ENCODE results near the gene ZGRF1.
"Not testable (repeated sequence)": the region's sequence is repeated elsewhere in the genome, so short reads cannot be mapped to it uniquely, and the experiment has no call there.

The ZGRF1 gene

GRCh38 chr4:112564706-112565270 is 71.9 kb downstream of the ZGRF1 start:
- DNase-seq: no peak
- in situ Hi-C loops (cut with HindIII; ENCODE audit: low pct_ligation_motif_present, low pct_unique_long_range_greater_than_20kb, low sequenced_read_pairs): no loop called here

GRCh38 chr4:112563431-112564200 is 73.1 kb downstream of the ZGRF1 start:
- DNase-seq: no peak
- in situ Hi-C loops (cut with HindIII; ENCODE audit: low pct_ligation_motif_present, low pct_unique_long_range_greater_than_20kb, low sequenced_read_pairs): no loop called here

GRCh38 chr4:112562254-112562879 is 74.3 kb downstream of the ZGRF1 start:
- no peak for DNase-seq
- in situ Hi-C loops (cut with HindIII; ENCODE audit: low pct_ligation_motif_present, low pct_unique_long_range_greater_than_20kb, low sequenced_read_pairs): no loop called here

DNA sequence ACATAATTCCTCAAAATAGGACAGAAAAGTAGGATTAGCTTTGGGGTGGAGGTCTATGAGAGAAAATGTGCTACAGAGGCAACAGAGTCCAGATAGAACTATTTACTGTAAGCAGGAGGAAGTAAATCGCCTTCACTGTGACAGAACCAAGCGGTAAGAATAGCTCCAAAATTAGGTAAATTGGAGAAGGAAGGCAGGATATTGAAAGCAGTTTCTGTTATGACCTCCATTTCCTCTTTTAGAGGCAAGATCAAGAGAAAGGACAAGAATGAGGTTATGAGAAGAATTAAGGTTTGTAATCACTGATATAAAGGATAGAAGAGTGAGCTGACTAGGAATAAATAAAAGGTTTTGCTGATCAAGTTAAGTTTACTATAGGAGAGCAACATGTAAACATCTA is 76.6 kb downstream of the ZGRF1 start:
- no peak for DNase-seq
- in situ Hi-C loops (cut with HindIII; ENCODE audit: low pct_ligation_motif_present, low pct_unique_long_range_greater_than_20kb, low sequenced_read_pairs): no loop called here

- no peak for DNase-seq
- in situ Hi-C loops (cut with HindIII; ENCODE audit: low pct_ligation_motif_present, low pct_unique_long_range_greater_than_20kb, low sequenced_read_pairs): no loop called here
These were observed 77.7 kb downstream of the ZGRF1 start for GRCh38 chr4:112559053-112559452.

DNA sequence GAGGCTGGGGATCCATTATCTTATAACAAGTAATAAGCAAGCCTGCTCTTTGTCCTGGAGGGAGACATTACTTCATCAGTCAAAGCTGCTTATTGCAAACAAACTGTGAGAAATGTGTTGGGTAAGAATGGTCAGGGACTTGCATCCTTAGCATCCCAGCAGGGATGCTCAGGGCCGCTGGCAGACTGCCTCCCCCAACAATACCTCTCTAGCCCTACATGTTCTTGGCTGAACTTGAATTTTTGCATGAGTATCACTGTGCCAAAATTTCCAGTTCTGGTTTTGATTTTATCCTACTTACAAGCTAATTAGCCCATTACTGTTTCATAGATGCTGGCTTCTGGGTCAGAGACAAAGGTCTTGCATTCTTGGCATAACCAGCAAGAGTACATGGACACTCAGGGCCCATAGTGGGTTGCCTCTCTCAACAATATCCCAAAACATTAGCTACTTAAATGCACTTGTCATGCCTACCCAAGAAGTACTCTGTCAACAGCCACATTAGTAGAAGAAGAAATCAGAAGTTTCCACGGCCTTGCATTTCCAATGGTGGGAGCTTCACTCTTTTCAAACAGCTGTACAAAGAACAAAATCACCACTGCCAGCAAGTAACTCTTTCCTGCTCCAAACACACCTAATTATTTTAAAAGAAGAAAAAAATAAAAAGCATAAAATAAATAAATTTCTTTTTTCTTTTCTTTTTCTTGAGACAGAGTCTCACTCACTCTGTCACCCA is 78.9 kb downstream of the ZGRF1 start:
- in situ Hi-C loops (cut with HindIII; ENCODE audit: low pct_ligation_motif_present, low pct_unique_long_range_greater_than_20kb, low sequenced_read_pairs): no loop called here
- DNase-seq: no peak

DNA sequence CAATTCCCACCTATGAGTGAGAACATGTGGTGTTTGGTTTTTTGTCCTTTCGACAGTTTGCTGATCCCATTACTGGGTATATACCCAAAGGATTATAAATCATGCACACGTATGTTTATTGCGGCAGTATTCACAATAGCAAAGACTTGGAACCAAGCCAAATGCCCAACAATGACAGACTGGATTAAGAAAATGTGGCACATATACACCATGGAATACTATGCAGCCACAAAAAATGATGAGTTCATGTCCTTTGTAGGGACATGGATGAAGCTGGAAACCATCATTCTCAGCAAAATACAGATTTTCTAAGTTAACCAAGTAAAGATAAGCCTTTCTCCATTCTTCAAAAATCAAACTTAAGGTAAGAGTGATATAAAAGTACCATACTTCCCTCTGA is 82.4 kb downstream of the ZGRF1 start:
- DNase-seq; in situ Hi-C loops (cut with HindIII; ENCODE audit: low pct_ligation_motif_present, low pct_unique_long_range_greater_than_20kb, low sequenced_read_pairs): not testable (repeated sequence)

DNA sequence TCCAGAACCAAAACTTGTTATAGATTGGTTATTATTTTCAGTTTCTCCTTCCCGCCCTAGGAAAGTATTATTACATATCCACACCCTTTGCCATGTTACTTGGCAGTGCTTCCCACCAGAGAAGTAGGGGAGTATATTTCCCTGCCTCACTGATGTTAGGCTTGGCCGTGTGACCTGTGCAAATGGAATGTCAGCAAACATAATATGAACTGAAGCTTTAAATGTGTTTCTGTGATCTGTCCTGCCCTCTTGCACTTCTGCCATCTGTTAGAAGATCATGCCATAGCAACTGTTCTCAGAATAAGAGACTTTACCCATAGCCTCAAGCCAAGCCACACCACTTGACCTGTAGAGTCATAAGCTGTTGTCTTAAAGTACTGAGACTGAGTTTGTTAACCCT is 84.0 kb downstream of the ZGRF1 start:
- DNase-seq: peak; percentile 81
- in situ Hi-C loops (cut with HindIII; ENCODE audit: low pct_ligation_motif_present, low pct_unique_long_range_greater_than_20kb, low sequenced_read_pairs): no loop called here

DNA sequence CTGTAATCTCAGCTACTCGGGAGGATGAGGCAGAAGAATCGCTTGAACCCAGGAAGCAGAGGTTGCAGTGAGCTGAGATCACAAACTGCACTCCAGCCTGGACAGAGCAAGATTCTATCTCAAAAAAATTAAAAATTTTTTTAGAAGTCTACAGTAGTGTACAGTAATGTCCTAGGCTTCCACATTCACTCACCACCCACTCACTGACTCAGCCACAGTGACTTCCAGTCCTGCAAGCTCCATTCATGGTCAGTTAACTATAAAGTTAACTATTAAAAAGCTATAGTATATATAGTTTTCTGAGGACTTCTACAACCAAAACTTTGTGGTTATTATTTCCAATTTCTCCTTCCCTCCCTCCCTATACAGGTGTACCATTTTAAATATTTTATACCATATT is 86.0 kb downstream of the ZGRF1 start:
- in situ Hi-C loops (cut with HindIII; ENCODE audit: low pct_ligation_motif_present, low pct_unique_long_range_greater_than_20kb, low sequenced_read_pairs): no loop called here

GRCh38 chr4:112546476-112546875 is 90.2 kb downstream of the ZGRF1 start:
- in situ Hi-C loops (cut with HindIII; ENCODE audit: low pct_ligation_motif_present, low pct_unique_long_range_greater_than_20kb, low sequenced_read_pairs): no loop called here
- no peak for DNase-seq

More for the DNA sequence above, 86.0 kb downstream of the ZGRF1 start:
- DNase-seq: peak; percentile 76

- in situ Hi-C loops (cut with HindIII; ENCODE audit: low pct_ligation_motif_present, low pct_unique_long_range_greater_than_20kb, low sequenced_read_pairs): no loop called here
- no peak for DNase-seq
These were observed 91.4 kb downstream of the ZGRF1 start for GRCh38 chr4:112545346-112545745.

DNA sequence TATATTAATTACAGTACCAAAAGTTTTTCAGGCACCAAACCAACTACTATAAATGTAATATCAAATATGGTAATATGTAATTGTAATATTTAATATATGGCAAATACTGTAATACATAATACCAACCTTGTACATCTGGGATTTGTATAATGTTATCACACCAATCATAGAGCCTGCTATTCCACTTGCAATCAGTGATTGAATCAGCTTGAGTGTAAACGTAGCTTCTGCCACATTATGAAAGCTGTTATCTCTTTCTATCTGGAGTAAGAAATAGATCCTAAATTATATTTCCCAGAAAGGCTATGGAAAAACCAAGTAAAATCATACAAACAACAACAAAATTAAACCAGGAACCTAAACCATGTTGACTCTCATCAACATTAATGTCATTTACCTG is 96.0 kb downstream of the ZGRF1 start:
- in situ Hi-C loops (cut with HindIII; ENCODE audit: low pct_ligation_motif_present, low pct_unique_long_range_greater_than_20kb, low sequenced_read_pairs): no loop called here
- DNase-seq: no peak

GRCh38 chr4:112536123-112536522 is 100.6 kb downstream of the ZGRF1 start:
- no peak for DNase-seq
- in situ Hi-C loops (cut with HindIII; ENCODE audit: low pct_ligation_motif_present, low pct_unique_long_range_greater_than_20kb, low sequenced_read_pairs): no loop called here

- in situ Hi-C loops (cut with HindIII; ENCODE audit: low pct_ligation_motif_present, low pct_unique_long_range_greater_than_20kb, low sequenced_read_pairs): no loop called here
- DNase-seq: no peak
These were observed 104.4 kb downstream of the ZGRF1 start for GRCh38 chr4:112532267-112532666.

DNA sequence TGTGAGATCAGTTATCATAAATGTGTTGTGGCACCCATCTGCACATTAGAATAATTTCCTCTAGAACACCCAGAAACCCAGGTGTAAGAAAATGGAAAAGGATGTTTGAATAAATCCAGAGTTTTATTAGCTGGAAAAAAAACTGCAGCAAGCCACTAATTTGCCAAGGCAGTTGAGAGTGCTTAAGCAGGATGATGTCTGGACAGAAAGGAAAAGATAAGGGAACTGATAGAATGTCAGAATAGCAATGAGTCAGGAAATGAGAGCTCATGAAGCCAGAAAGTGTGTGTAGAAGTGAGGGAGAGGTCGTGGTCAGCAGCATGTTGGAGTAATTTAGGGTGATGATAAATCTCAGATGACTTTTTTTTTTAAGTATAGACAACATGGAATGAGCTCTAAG is 105.6 kb downstream of the ZGRF1 start:
- in situ Hi-C loops (cut with HindIII; ENCODE audit: low pct_ligation_motif_present, low pct_unique_long_range_greater_than_20kb, low sequenced_read_pairs): no loop called here
- no peak for DNase-seq

DNA sequence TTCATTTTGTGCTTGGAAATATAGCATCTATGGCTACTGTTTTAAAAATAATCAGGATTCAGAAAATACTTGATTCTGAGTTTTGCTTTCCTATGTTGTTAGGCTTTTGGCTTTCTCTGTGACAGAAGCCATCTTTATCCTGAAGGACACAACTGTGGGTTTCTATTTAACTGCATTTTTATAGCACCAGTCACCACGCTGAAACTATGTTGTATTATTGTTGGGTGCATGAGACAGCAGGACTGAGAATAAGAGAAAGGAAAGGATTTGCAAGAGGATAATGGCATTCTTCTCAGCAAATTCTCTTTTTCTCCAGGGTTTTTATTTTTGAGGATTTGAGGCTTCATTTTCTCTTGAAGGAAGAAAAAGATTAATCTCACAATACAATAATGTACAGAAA is 110.6 kb downstream of the ZGRF1 start:
- in situ Hi-C loops (cut with HindIII; ENCODE audit: low pct_ligation_motif_present, low pct_unique_long_range_greater_than_20kb, low sequenced_read_pairs): no loop called here
- DNase-seq: no peak

DNA sequence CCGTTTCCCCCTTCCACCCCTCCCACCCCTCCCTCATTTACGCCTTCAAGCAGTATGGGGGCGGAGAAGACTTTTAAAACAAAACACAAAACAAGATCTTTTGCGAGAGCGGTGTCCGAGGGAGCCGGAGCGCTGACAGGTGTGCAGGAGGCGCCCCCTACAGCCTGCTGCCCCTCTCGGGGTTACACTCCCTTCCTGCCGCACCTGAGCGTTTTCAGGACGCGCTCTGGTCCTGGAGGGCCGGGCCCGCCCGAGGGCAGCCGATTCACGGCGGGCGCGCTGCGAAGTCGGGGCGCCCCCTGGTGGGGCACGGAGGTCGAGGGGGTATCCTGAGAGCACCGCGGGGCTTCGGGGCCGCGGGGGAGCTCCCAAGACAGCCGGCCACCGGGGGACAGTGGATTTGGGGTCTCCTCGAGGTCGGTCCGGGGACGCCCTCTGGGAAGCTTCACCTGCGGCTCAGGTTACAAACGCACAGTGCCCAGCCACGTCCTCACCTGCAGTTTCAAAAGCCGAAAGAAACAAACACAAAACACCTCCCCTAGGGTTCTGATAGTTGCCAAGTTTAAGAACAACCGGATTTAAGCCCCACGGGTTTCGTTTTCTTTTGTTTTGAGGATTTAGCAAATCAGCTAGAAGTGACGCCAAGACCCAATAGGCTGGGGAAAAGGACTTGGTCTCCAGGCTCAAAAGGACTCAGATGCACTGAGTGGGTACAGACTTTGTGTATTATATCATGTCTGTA is 112.8 kb downstream of the ZGRF1 start:
- DNase-seq: peak; percentile 72
- in situ Hi-C loops (cut with HindIII; ENCODE audit: low pct_ligation_motif_present, low pct_unique_long_range_greater_than_20kb, low sequenced_read_pairs): no loop called here

- no peak for DNase-seq
- in situ Hi-C loops (cut with HindIII; ENCODE audit: low pct_ligation_motif_present, low pct_unique_long_range_greater_than_20kb, low sequenced_read_pairs): no loop called here
These were observed 113.5 kb downstream of the ZGRF1 start for GRCh38 chr4:112523008-112523721.
